NAMALWA (cell line): ENCODE results near the gene AMBRA1.

Experiments
- DNase-seq: peaks from one replicate; pipeline ENCODE4 v3.0.0-alpha.2; 2015; ENCODE audit warnings: low spot score

Gene AMBRA1, protein sequence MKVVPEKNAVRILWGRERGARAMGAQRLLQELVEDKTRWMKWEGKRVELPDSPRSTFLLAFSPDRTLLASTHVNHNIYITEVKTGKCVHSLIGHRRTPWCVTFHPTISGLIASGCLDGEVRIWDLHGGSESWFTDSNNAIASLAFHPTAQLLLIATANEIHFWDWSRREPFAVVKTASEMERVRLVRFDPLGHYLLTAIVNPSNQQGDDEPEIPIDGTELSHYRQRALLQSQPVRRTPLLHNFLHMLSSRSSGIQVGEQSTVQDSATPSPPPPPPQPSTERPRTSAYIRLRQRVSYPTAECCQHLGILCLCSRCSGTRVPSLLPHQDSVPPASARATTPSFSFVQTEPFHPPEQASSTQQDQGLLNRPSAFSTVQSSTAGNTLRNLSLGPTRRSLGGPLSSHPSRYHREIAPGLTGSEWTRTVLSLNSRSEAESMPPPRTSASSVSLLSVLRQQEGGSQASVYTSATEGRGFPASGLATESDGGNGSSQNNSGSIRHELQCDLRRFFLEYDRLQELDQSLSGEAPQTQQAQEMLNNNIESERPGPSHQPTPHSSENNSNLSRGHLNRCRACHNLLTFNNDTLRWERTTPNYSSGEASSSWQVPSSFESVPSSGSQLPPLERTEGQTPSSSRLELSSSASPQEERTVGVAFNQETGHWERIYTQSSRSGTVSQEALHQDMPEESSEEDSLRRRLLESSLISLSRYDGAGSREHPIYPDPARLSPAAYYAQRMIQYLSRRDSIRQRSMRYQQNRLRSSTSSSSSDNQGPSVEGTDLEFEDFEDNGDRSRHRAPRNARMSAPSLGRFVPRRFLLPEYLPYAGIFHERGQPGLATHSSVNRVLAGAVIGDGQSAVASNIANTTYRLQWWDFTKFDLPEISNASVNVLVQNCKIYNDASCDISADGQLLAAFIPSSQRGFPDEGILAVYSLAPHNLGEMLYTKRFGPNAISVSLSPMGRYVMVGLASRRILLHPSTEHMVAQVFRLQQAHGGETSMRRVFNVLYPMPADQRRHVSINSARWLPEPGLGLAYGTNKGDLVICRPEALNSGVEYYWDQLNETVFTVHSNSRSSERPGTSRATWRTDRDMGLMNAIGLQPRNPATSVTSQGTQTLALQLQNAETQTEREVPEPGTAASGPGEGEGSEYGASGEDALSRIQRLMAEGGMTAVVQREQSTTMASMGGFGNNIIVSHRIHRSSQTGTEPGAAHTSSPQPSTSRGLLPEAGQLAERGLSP (N-terminal part only)

DNA sequence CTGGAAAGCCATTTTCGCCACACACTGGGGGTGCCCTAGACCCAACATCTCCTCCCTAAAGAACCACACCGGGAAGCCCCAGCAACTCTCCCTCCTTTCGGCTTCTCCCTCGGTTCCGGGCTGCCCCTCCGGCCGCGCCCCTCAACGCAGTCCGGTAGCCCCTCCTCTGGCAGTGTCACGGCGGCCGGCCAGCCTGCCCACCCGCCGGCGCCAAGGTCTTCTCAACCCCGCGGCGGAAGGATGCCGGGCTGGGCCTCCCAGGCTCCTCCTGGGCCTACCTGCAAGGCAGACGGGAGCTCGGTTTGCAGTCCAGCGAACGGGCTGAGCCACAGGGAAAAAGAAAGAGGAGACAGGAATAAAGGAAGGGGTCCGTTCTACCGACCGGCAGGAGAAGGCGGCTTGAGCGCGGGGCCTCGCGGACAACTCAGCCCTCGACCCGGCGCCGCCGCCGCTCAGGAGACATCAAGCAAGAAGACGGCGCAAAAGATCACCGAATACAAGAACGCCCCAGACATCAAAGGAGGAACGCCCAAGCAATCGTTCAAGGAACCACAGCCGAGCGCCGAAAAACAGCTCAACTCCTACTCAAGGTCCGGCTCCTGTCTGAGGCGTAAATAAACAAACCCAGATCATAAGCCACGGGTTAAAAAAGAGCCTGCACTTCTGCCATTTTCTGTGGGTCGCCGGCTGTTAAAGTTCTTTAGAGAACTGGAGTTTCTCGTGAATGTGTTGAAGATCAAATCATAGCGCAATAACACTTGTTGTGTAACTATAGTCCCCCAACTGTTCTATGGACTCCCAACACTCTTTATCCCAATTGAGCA, at the start of gene AMBRA1:
AMBRA1 (minus strand) TSS at position 474 of the 824 bp plus-strand sequence. CDS start 45,643 bp downstream, outside the sequence.
- peak; percentile 96 for DNase-seq

DNA sequence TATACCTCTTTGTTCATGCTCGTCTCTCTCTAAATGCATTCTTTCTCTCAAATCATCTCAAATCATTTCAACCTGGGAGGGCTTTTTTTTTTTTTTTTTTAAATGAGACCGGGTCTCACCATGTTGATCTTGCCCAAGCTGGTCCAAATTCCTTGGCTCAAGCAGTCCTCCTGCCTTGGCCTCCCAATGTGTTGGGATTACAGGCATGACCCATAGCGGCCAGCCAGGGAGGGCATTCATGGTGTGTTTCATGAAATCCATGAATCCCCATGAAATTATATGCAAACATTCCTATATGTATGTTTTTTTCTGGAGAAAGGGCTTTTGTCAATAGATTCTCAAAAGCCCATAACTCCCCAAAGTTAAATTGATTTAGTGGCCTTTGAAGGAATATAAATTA, 49.7 kb upstream of the AMBRA1 start:
- no peak for DNase-seq

GRCh38 chr11:46642627-46643335, 49.0 kb upstream of the AMBRA1 start:
- no peak for DNase-seq

DNA sequence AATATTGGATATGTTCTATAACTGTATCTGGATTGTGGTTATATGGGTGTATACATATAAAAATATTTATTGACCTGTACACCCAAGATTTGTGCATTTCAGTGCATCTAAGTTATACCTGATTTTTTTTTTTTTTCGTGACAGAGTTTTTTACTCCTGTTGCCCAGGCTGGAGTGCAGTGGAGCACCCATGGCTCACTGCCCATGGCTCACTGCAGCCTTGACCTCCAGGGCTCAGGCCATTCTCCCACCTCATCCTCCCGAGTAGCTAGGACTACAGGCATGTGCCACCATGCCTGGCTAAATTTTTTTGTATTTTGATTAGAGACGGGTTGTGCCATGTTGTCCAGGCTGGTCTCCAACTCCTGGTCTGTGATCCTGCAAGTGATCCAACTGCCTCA, 47.8 kb upstream of the AMBRA1 start:
- DNase-seq: no peak

- DNase-seq: no peak
Observed at GRCh38 chr11:46640036-46640788, 46.4 kb upstream of the AMBRA1 start.

GRCh38 chr11:46639197-46639839, 45.5 kb upstream of the AMBRA1 start:
- no peak for DNase-seq

- DNase-seq: no peak
Observed at GRCh38 chr11:46637546-46637945, 43.7 kb upstream of the AMBRA1 start.

DNA sequence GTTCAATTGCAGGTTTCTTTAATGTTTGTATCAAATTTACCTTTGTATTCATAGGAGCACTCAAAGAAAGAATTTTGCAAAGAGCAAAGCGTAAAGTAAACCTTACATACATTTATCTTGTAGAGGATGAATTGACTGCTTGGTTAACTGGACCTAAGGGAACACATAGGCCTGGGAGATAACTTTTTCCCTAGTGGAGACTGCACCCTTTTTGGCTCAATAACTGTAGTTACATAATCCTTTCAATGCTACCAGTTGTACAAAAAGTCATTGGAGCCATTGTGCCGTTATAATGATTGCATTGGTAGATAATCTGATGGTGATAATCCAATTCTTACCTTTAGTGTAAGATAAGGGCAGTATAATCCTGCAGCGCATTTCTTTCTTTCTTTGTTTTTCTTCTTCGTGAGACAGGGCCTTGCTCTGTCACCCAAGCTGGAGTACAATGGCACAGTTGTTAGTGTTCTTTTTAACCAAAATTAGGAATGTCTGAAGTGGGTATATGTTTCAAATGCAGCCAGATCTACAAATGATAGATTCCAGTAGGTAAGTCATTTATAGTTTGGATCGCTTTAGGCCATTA, 41.8 kb upstream of the AMBRA1 start:
- DNase-seq: no peak

- no peak for DNase-seq
Observed at GRCh38 chr11:46633291-46634217, 39.7 kb upstream of the AMBRA1 start.

GRCh38 chr11:46632502-46632901, 38.7 kb upstream of the AMBRA1 start:
- no peak for DNase-seq

- DNase-seq: no peak
Observed at GRCh38 chr11:46631676-46632075, 37.9 kb upstream of the AMBRA1 start.

DNA sequence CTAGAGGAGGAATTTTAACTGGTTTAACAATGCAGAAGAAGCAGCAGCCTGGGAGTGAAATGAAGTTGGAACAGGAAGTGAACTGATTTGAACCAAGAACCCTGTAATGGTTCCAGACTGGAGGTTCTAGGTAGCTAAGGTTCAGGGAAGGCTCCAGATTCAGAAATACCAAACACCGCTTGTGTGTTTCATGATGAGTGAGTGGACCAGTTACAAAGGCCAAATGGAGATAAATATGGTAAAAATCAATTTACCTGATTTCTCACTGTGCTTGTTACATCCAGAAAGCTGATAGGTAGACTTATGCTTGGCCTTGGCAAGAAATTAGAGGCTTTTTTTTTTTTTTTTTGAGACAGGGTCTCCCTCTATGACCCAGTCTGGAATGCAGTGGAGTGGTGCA, 36.4 kb upstream of the AMBRA1 start:
- no peak for DNase-seq

DNA sequence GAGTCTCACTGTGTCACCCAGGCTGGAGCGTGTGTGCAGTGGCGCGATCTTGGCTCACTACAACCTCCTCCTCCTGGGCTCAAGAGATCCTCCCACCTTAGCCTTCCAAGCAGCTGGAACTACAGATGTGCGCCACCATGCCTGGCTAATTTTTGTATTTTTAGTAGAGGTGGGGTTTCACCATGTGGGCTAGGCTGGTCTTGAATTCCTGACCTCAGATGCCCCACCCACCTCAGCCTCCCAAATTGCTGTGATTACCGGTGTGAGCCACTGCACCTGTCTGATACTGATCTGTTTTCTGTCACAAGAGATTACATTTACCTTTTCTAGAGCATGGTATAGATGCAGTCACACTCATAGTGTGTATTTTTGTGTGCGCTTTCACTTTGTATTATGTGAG, 35.1 kb upstream of the AMBRA1 start:
- DNase-seq: no peak

DNA sequence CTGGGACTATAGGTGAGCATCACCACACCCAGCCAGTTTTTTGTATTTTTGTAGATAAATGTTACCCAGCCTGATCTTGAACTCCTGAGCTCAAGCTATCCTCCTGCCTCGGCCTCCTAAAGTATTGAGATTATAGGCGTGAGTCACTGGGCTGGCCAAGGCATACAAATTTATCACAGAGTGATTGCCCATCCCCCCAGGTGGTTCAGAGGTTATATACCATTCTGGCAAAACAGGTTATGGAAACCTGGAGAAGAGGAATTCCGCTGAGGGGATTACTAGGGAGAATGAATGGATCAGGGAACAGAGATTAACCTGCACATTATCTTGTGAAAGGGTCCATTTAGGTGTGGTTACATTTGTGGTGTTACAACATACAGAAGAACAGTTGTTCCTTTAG, 31.6 kb upstream of the AMBRA1 start:
- no peak for DNase-seq

DNA sequence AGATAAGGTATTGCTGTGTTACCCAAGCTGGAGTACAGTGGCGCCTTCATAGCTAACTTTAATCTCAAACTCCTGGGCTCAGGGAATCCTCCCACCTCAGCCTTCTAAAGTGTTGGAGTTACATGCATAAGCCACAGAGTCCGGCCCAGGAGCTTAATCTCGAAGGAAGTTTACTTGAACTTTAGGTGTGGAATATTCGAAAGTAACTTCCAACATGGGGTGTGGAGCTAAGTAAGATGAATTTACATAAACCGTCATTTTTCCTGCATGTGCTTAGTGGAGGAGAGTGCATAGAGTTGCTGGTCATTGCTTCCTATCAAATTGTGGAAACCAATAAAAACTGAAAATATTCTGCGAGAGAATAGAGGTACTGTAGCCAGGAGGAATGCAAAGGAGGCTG, 25.0 kb upstream of the AMBRA1 start:
- DNase-seq: no peak

- no peak for DNase-seq
Observed at GRCh38 chr11:46617972-46618314, 24.1 kb upstream of the AMBRA1 start.

DNA sequence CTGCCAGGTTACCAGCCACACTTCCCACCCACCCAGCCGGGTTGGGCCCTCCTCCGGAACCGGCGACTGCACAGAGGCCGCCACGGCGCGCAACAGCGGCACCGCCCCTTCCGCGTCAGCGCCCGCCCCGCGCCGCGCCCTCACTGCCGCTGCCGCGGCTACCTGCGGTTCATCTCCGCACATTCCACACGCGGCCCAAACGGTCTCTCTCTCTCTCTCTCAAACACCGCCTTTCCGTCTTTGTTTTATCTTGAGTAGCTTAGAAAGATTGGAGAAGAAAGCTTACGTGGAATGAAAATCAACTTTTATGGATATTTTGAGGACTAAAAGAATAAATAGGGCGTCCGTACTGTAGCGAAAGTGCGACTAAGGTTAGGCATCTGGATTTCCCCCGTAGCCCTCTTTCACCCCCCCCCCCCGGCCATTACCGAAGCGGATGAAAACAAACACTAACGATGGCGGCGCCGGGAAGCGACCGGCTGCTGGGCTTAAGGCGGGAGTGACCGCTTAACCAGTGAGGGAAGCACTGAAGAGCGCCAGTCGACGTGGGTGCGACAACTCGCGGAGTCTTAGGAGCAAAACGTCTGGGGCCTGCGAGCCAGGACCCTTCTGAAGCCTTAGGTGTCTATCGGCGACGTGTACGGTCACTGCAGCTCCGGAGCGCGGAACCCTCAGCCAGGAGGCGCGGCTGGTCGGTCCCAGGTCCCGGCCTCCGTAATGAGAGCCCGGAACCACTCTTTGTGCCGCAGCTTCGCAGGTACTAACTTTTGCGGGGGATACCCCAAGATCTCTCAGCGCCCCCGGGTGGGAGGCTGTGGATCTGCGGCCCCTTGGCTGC, 23.5 kb upstream of the AMBRA1 start, which contains the start of the genes ATG13 and HARBI1:
ATG13 (plus strand) TSS at position 420 of the 838 bp plus-strand sequence. CDS start 26,739 bp downstream, outside the sequence.
HARBI1 (minus strand) TSS at position 94 of the 838 bp plus-strand sequence. CDS start 990 bp downstream, outside the sequence.
- peak; percentile 91 for DNase-seq
